Neural crest cell (in vitro differentiated cells): ENCODE data around the gene DIAPH3. TPM values are rescaled to one million over a fixed set of nuclear protein-coding genes. Genes with fewer than 3 reads are reported as not detected.

Experiments used
- DNase-seq: peaks from one replicate; pipeline ENCODE4 v3.0.0; 2021; ENCODE audit warnings: low read depth, mixed read lengths, low spot score
- H3K27ac Mint-ChIP-seq: one replicate; pipeline ENCODE4 v1.8.0; 2021; ENCODE audit warnings: mild to moderate bottlenecking, mixed read lengths; ENCODE audit not compliant: unreplicated experiment
- H3K27me3 Mint-ChIP-seq: 2 replicates; pipeline ENCODE4 v1.8.0; 2021; ENCODE audit warnings: low read depth, mild to moderate bottlenecking, mixed read lengths
- H3K36me3 Mint-ChIP-seq: 2 replicates; pipeline ENCODE4 v1.8.0; 2021; ENCODE audit warnings: low read depth, mild to moderate bottlenecking, mixed read lengths
- H3K4me1 Mint-ChIP-seq: 2 replicates; pipeline ENCODE4 v1.8.0; 2021; ENCODE audit warnings: mixed read lengths
- H3K4me3 Mint-ChIP-seq: one replicate; pipeline ENCODE4 v1.8.0; 2021; ENCODE audit warnings: mild to moderate bottlenecking, mixed read lengths
- H3K9me3 Mint-ChIP-seq: 2 replicates; pipeline ENCODE4 v1.8.0; 2021; ENCODE audit warnings: mixed read lengths
- total RNA-seq: library from RNA; stranded (reverse); gene quantifications from 2 replicates; pipeline ENCODE4 v1.2.1, GENCODE V29; 2021
- TF ChIP-seq, protein P1 (sequence below): fragments of 200-600 bp; sonication (generic); conservative IDR thresholded peaks from 2 replicates; pipeline ENCODE4 v1.5.0; 2021; ENCODE audit warnings: antibody characterized with exemption, mild to moderate bottlenecking

Gene DIAPH3
- total RNA-seq, 1 donor from 2014 or later, result 16.4 TPM

DNA sequence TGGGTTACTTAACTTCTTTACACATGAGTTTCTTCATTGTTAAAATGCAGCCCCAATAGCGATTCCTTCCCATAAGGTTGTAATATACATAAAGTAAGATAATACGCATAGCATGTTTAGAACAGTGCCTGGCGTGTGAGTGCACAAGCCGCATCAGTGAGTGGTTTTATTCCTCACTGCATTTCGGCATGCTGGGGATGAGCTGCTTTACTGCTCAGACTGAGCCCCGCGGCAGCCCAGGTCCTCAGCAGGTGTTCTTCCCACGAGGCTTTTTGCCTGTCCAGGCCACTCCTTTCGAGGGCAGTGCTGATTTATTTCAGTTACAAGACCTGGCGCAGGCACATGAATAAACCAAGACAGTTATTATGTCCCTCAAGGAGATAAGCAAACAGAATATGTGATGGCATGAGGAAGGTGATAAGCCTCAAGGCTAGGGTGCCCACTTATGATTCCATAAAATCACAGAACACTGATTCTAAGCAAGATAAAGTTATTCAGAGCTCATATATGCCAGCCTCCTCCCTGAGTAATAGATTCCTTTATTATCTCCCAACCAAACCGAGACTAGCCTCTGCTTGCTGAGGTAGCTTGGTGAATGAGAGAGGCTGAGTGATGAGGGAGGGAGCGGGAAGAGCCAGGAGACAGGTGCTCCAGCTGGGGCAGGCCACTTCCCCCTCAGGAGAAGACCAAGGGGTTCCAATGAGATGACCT, 505.5 kb downstream of the DIAPH3 start:
- no peak for DNase-seq
- Mint-ChIP-seq H3K27me3 (peaks cover 33% of the 10 kb centered on the region), H3K4me3 (no peak overlapping the region), H3K4me1 (peaks cover 39% of the 10 kb centered on the region), H3K9me3 (peaks cover 5% of the 10 kb centered on the region), H3K27ac (no peak overlapping the region), H3K36me3 (peaks cover 4% of the 10 kb centered on the region)
- TF ChIP-seq, protein P1, sequence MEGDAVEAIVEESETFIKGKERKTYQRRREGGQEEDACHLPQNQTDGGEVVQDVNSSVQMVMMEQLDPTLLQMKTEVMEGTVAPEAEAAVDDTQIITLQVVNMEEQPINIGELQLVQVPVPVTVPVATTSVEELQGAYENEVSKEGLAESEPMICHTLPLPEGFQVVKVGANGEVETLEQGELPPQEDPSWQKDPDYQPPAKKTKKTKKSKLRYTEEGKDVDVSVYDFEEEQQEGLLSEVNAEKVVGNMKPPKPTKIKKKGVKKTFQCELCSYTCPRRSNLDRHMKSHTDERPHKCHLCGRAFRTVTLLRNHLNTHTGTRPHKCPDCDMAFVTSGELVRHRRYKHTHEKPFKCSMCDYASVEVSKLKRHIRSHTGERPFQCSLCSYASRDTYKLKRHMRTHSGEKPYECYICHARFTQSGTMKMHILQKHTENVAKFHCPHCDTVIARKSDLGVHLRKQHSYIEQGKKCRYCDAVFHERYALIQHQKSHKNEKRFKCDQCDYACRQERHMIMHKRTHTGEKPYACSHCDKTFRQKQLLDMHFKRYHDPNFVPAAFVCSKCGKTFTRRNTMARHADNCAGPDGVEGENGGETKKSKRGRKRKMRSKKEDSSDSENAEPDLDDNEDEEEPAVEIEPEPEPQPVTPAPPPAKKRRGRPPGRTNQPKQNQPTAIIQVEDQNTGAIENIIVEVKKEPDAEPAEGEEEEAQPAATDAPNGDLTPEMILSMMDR, result no peak

DNA sequence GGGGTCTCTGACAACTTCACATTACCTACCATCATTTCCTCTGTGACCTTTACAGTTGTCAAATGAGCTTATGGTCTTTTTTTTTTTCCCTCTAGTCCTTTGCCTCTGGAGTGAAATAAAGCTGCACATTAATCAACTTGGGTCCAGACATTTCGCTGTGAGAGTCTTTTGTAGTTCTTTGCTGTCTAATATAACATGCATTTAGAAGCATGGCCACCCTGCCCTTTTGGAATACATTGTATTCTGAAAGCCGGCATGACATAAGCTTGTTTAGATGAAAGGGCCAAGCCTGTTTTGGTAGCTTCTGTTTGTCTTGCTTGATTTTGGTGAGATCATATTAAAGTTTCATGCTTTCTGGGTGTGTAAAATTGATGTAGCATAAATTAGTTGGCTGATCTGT, 509.8 kb downstream of the DIAPH3 start:
- H3K4me3 Mint-ChIP-seq, result no peak overlapping the region
- peaks cover 47% of the 10 kb centered on the region for H3K27me3 Mint-ChIP-seq
- H3K27ac Mint-ChIP-seq, result no peak overlapping the region
- no peak for DNase-seq
- H3K36me3 Mint-ChIP-seq, result no peaks in the 10 kb centered on the region
- H3K9me3 Mint-ChIP-seq, result peaks cover 4% of the 10 kb centered on the region
- peaks cover 16% of the 10 kb centered on the region for H3K4me1 Mint-ChIP-seq
- TF ChIP-seq, protein P1, result no peak

DNA sequence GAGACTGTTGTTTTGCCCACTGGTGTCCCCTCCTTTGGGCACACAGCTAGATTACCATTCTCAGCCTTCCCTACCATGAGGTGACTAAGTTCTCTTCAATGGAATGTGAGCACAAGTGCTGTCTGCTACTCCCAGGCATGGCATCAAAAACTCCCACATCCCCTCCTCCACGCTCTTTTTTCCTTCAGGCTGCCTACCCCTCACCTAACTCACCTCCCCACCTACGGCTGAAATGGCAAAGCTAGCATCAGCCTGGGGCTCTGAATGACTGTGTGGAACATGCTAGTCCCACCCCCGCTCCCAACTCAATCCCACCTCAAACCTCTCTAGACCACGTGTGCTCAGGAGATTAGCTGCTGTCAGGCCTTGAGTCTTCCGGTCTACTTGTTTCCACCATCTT, 512.2 kb downstream of the DIAPH3 start:
- no peak for DNase-seq
- H3K9me3 Mint-ChIP-seq, result peaks cover 4% of the 10 kb centered on the region
- no peaks in the 10 kb centered on the region for H3K36me3 Mint-ChIP-seq
- peaks cover 34% of the 10 kb centered on the region for H3K27me3 Mint-ChIP-seq
- peaks cover 16% of the 10 kb centered on the region for H3K4me1 Mint-ChIP-seq
- no peak overlapping the region for H3K4me3 Mint-ChIP-seq
- TF ChIP-seq, protein P1, result no peak
- no peak overlapping the region for H3K27ac Mint-ChIP-seq

DNA sequence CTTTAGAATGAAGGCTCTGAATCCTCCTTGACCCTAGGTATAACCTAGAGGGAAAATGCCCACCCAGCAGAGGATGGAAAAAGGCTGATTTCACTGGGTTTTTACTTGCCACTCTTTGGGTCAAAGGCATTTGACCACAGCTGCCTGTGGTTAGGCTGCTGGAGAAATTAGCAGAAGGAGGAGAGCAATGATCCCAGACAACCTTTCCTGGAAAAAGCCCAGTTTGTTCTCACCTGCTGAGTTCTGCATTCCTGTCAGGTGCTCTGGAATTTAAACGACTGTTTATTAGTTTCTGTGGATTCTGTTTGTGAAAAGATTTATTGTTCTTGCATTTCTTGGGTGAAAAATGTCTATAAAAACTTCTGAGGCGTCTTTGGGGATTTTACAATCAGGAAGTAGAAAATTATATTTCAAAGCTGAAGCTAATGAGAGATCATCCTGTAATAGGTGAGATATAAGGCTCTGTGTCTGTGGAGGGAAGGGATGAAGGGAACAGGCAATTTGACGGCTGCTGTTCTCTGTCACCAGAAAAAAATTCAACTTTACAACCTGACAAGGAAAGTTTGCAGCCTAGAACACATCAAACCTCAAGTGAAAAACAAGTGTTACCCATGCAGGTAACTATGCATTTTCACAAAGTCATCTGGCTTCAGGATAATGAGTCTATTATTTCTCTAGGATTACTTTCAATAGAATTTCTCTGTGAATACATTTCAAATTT, 519.7 kb downstream of the DIAPH3 start:
- Mint-ChIP-seq H3K4me1 (peaks cover 9% of the 10 kb centered on the region), H3K27ac (no peak overlapping the region), H3K36me3 (no peaks in the 10 kb centered on the region), H3K4me3 (no peak overlapping the region), H3K27me3 (peaks cover 8% of the 10 kb centered on the region), H3K9me3 (peaks cover 3% of the 10 kb centered on the region)
- TF ChIP-seq, protein P1, result no peak
- no peak for DNase-seq

DNA sequence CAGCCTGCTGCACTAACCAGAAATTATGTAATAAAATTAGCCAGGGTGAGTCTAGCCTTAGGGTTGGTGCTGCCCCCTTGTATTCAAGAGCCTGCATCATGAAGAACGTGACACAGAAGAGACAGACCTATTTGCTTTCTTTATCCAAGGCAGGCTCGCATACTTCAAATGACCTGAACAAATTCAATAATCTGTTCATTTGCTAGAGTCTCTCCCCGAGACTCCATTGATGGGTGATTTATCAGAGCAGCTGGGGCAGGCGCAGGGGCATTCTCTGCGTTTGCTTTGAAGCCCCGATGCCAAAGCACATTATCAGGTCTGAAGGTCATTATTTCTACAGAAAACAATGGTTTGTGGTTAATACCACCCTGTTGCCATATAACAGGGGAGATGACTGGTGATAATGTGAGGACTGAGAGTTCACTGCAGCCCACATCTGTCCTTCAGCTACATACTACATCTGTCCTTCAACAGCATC, 520.3 kb downstream of the DIAPH3 start:
- H3K4me3 Mint-ChIP-seq, result no peak overlapping the region
- H3K9me3 Mint-ChIP-seq, result peaks cover 3% of the 10 kb centered on the region
- H3K27ac Mint-ChIP-seq, result no peak overlapping the region
- TF ChIP-seq, protein P1, result no peak
- H3K36me3 Mint-ChIP-seq, result no peaks in the 10 kb centered on the region
- no peak for DNase-seq
- peaks cover 8% of the 10 kb centered on the region for H3K27me3 Mint-ChIP-seq
- peaks cover 4% of the 10 kb centered on the region for H3K4me1 Mint-ChIP-seq
